ENCODE results near the gene GLUL. TPM values are rescaled to one million over a fixed set of nuclear protein-coding genes. Genes with fewer than 3 reads are reported as not detected.

GLUL gene
- total RNA-seq, 4 donors from 2014 or later = 5,859 to 11,803 (median 7,908) TPM

- no peaks in the 10 kb centered on the region for H3K9me3 ChIP-seq
- peak overlapping the region; percentile 93 to 99 (median 97) for H3K27ac ChIP-seq
- H3K4me1 ChIP-seq = peaks cover 0 to 59% (median 12%) of the 10 kb centered on the region in 4 donors
- no peaks in the 10 kb centered on the region for H3K27me3 ChIP-seq
- DNase-seq (ENCODE audit: low spot score in 2 of 2) = no peak
- 68 to 70% methylated on average over 2 of the region's 2 CpGs for WGBS, 2 donors
- H3K4me3 ChIP-seq = peak overlapping the region; percentile 67 to 100 (median 94)
- peaks cover 20 to 85% (median 40%) of the 10 kb centered on the region in 3 donors for H3K36me3 ChIP-seq
- TF ChIP-seq, protein P1, sequence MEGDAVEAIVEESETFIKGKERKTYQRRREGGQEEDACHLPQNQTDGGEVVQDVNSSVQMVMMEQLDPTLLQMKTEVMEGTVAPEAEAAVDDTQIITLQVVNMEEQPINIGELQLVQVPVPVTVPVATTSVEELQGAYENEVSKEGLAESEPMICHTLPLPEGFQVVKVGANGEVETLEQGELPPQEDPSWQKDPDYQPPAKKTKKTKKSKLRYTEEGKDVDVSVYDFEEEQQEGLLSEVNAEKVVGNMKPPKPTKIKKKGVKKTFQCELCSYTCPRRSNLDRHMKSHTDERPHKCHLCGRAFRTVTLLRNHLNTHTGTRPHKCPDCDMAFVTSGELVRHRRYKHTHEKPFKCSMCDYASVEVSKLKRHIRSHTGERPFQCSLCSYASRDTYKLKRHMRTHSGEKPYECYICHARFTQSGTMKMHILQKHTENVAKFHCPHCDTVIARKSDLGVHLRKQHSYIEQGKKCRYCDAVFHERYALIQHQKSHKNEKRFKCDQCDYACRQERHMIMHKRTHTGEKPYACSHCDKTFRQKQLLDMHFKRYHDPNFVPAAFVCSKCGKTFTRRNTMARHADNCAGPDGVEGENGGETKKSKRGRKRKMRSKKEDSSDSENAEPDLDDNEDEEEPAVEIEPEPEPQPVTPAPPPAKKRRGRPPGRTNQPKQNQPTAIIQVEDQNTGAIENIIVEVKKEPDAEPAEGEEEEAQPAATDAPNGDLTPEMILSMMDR (IDR thresholded peaks at IDR 0.05) = no peak
- TF ChIP-seq POLR2A (IDR thresholded peaks at IDR 0.05) (no peak), EP300 (IDR thresholded peaks at IDR 0.05) (peak in 1 of 2 donors; percentile 74)
Measured at GRCh38 chr1:182387566-182387965, 4.0 kb downstream of the GLUL start.

DNA sequence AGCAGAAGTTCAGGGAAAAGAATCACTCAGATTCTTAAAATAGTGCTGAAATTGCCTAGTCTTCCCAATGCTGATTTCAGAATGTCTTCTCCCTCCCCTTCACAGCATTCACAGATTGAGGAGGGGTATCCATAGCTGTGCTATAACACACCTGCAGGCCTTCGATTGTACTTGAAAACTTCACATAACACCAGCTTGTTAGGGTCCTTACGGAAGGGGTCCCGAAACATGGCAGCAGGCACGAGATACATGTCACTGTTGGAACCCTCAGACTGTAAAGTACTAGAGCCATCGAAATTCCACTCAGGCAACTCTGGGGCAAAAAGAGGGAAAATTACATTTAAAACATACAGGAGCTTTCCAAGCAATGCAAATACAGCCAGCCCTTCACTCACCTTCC is 4.6 kb downstream of the GLUL start:
- TF ChIP-seq POLR2A (IDR thresholded peaks at IDR 0.05) (no peak), EP300 (IDR thresholded peaks at IDR 0.05) (peak in 1 of 2 donors; percentile 3)
- whole genome bisulfite sequencing, 2 donors = 92 to 96% methylated on average over 5 of the region's 5 CpGs
- peaks cover 0 to 56% (median 11%) of the 10 kb centered on the region in 4 donors for H3K4me1 ChIP-seq
- no peaks in the 10 kb centered on the region for H3K27me3 ChIP-seq
- DNase-seq (ENCODE audit: low spot score in 2 of 2) = no peak
- peak overlapping the region; percentile 93 to 99 (median 97) for H3K27ac ChIP-seq
- peak overlapping the region; percentile 23 to 99 (median 78) for H3K4me3 ChIP-seq
- peaks cover 20 to 91% (median 40%) of the 10 kb centered on the region in 3 donors for H3K36me3 ChIP-seq
- H3K9me3 ChIP-seq = no peaks in the 10 kb centered on the region

GRCh38 chr1:182385885-182386853 is 5.4 kb downstream of the GLUL start:
- Histone ChIP-seq H3K27me3 (no peaks in the 10 kb centered on the region), H3K36me3 (peaks cover 20 to 99% (median 40%) of the 10 kb centered on the region in 3 donors), H3K4me1 (peaks cover 0 to 56% (median 11%) of the 10 kb centered on the region in 4 donors), H3K9me3 (no peaks in the 10 kb centered on the region), H3K27ac (peak overlapping the region; percentile 93 to 99 (median 97)), H3K4me3 (peak overlapping the region; percentile 23 to 99 (median 78))
- DNase-seq (ENCODE audit: low spot score in 2 of 2) = peak in 1 of 2 donors; percentile 32
- TF ChIP-seq, protein P1 (IDR thresholded peaks at IDR 0.05) = no peak
- TF ChIP-seq EP300 (IDR thresholded peaks at IDR 0.05) = peak in 1 of 2 donors; percentile 49
- TF ChIP-seq POLR2A (IDR thresholded peaks at IDR 0.05) = no peak
- WGBS, 2 donors = 92 to 93% methylated on average over 8 of the region's 8 CpGs

GRCh38 chr1:182384387-182384960 is 7.1 kb downstream of the GLUL start:
- no peaks in the 10 kb centered on the region for H3K9me3 ChIP-seq
- peaks cover 20 to 87% (median 38%) of the 10 kb centered on the region in 3 donors for H3K36me3 ChIP-seq
- TF ChIP-seq EP300 (IDR thresholded peaks at IDR 0.05) (peak in 1 of 2 donors; percentile 68), POLR2A (IDR thresholded peaks at IDR 0.05) (peak in 1 of 2 donors; percentile 16)
- TF ChIP-seq, protein P1 (IDR thresholded peaks at IDR 0.05) = no peak
- H3K27me3 ChIP-seq = no peaks in the 10 kb centered on the region
- H3K4me1 ChIP-seq = peaks cover 0 to 68% (median 11%) of the 10 kb centered on the region in 4 donors
- peak overlapping the region in 3 of 4 donors; percentile 46 to 99 (median 98) for H3K27ac ChIP-seq
- no peak overlapping the region for H3K4me3 ChIP-seq
- peak; percentile 36 to 53 for DNase-seq (ENCODE audit: low spot score in 2 of 2)
- 92 to 95% methylated on average over 19 of the region's 19 CpGs for WGBS, 2 donors

DNA sequence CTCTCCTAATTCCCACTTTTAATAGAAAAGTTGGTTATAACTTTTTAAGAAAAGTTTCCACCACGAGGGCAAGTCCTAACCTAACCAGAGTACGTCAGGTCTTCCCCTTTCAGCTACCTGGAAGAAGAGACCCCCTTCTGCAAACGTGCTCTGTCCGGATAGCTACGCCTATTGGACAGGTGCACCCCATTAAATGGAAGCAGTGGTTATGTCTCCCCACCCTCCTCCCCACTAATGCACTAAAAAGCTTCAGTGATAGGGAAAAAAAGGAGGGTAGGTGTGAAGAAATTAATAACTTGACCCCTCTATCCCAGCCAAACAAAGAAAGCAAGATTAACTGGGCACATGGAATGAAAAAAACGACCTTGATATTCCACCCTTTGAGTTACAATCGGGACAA is 7.7 kb downstream of the GLUL start:
- H3K9me3 ChIP-seq = no peaks in the 10 kb centered on the region
- peaks cover 0 to 68% (median 11%) of the 10 kb centered on the region in 4 donors for H3K4me1 ChIP-seq
- no peak overlapping the region for H3K4me3 ChIP-seq
- H3K27me3 ChIP-seq = no peaks in the 10 kb centered on the region
- peak overlapping the region in 3 of 4 donors; percentile 23 to 99 (median 98) for H3K27ac ChIP-seq
- H3K36me3 ChIP-seq = peaks cover 20 to 83% (median 38%) of the 10 kb centered on the region in 3 donors
- no peak for DNase-seq (ENCODE audit: low spot score in 2 of 2)
- WGBS, 2 donors = 89 to 91% methylated on average over 7 of the region's 7 CpGs
- TF ChIP-seq, protein P1 (IDR thresholded peaks at IDR 0.05) = no peak
- TF ChIP-seq EP300 (IDR thresholded peaks at IDR 0.05) = peak in 1 of 2 donors; percentile 64

Data from tibial nerve (tissue), 4 donors.